Activated CD4-positive, alpha-beta T cell treated with anti-CD3 and anti-CD28 coated beads for 36 hours (primary cell): ENCODE results near the gene RBM34. TPM values are rescaled to one million over a fixed set of nuclear protein-coding genes. Genes with fewer than 3 reads are reported as not detected.
"Not testable (repeated sequence)": the region's sequence is repeated elsewhere in the genome, so short reads cannot be mapped to it uniquely, and the experiment has no call there.

Source experiments
- ATAC-seq: fragments of 200-7000 bp; cut with Tn5 transposase; one replicate; pipeline ENCODE4 v1.10.0; 2021; ENCODE audit warnings: mild to moderate bottlenecking, moderate library complexity
- CTCF ChIA-PET: fragments of 350-600 bp; sonication (Branson Sonifier 250); formaldehyde crosslinking; loops from one replicate; lab custom pipeline; 2021; ENCODE audit warnings: antibody characterized with exemption; lab: Charles Lee
- POLR2A ChIA-PET: fragments of 350-600 bp; sonication (Branson Sonifier 250); formaldehyde crosslinking; loops from one replicate; lab custom pipeline; 2021; ENCODE audit warnings: antibody characterized with exemption, inconsistent platforms; lab: Charles Lee
- DNase-seq: peaks from one replicate; pipeline ENCODE4 v3.0.0-alpha.2; 2020
- H3K27ac Mint-ChIP-seq: one replicate; pipeline ENCODE4 v1.8.0; 2021; ENCODE audit warnings: mixed read lengths
- H3K27me3 Mint-ChIP-seq: one replicate; pipeline ENCODE4 v1.8.0; 2021; ENCODE audit warnings: mixed read lengths
- H3K36me3 Mint-ChIP-seq: one replicate; pipeline ENCODE4 v1.8.0; 2021; ENCODE audit warnings: low read depth, mixed read lengths
- H3K4me1 Mint-ChIP-seq: one replicate; pipeline ENCODE4 v1.8.0; 2021; ENCODE audit warnings: mixed read lengths
- H3K4me3 Mint-ChIP-seq: one replicate; pipeline ENCODE4 v1.8.0; 2021; ENCODE audit warnings: mild to moderate bottlenecking, moderate library complexity, mixed read lengths
- H3K9me3 Mint-ChIP-seq: one replicate; pipeline ENCODE4 v1.8.0; 2021; ENCODE audit warnings: low read depth, mixed read lengths
- intact Hi-C, 2 experiments: fragments of 100-400 bp; cut with DNase I in 1 of 2; cut with micrococcal nuclease in 1 of 2; formaldehyde crosslinking; loops; one replicate each; pipeline versions ENCODE4 v1.14.2 to v1.15.1; 2022 to 2024; cut with DNase I, micrococcal nuclease
- total RNA-seq, 2 experiments: library from RNA; stranded (reverse); gene quantifications; one replicate each; pipeline ENCODE4 v1.2.3, GENCODE V29; 2021

RBM34 gene
- total RNA-seq, 2 experiments from 2014 or later: 126 to 154 TPM

- H3K9me3 Mint-ChIP-seq: no peaks in the 10 kb centered on the region
- CTCF ChIA-PET: interaction anchor here (0.6 to 7.8 kb wide), 6 partner anchors 12 to 988 kb away, joined by 3 to 57 read pairs (median 22); no protein-coding TSS in a partner anchor
- H3K36me3 Mint-ChIP-seq: peaks cover 42% of the 10 kb centered on the region
- ATAC-seq (no peak), DNase-seq (no peak)
- no peak overlapping the region for H3K27ac Mint-ChIP-seq
- POLR2A ChIA-PET: interaction anchor here (1.3 to 3.6 kb wide), 2 partner anchors 15 to 54 kb away, joined by 3 to 16 read pairs; partner anchors contain the start of gene RBM34
- H3K27me3 Mint-ChIP-seq: peaks cover 2% of the 10 kb centered on the region
- H3K4me1 Mint-ChIP-seq: peaks cover 47% of the 10 kb centered on the region
- no peak overlapping the region for H3K4me3 Mint-ChIP-seq
- intact Hi-C loops: no loop called here
Measured at GRCh38 chr1:235106457-235106856, 54.6 kb downstream of the RBM34 start.

- POLR2A ChIA-PET: interaction anchor here (0.7 to 1.4 kb wide), 4 partner anchors 11 to 583 kb away, joined by 3 read pairs; partner anchors contain the start of gene RBM34
- H3K27ac Mint-ChIP-seq: peak overlapping the region; percentile 56
- intact Hi-C loops: loop anchor here in 1 of 2 experiments (2.0 kb wide), 1 partner anchor 23 kb away; the partner anchor contains the start of gene TOMM20
- peak overlapping the region; percentile 60 for H3K4me3 Mint-ChIP-seq
- CTCF ChIA-PET: interaction anchor here (0.6 to 7.8 kb wide), 26 partner anchors 8 to 963 kb away, joined by 3 to 57 read pairs (median 4); partner anchors contain the start of gene RBM34
- no peaks in the 10 kb centered on the region for H3K9me3 Mint-ChIP-seq
- peaks cover 44% of the 10 kb centered on the region for H3K4me1 Mint-ChIP-seq
- DNase-seq (peak; percentile 26), ATAC-seq (peak; percentile 59)
- H3K36me3 Mint-ChIP-seq: peaks cover 31% of the 10 kb centered on the region
- peaks cover 4% of the 10 kb centered on the region for H3K27me3 Mint-ChIP-seq
Measured at GRCh38 chr1:235105051-235106043, 55.7 kb downstream of the RBM34 start.

GRCh38 chr1:235102993-235103411, 58.0 kb downstream of the RBM34 start:
- POLR2A ChIA-PET: interaction anchor here (0.6 kb wide), 3 partner anchors 24 to 503 kb away, joined by 3 to 5 read pairs (median 4); no protein-coding TSS in a partner anchor
- CTCF ChIA-PET: interaction anchor here (0.6 to 7.8 kb wide), 9 partner anchors 8 to 625 kb away, joined by 3 to 57 read pairs (median 4); partner anchors contain the start of gene TARBP1

GRCh38 chr1:235102259-235102582, 58.8 kb downstream of the RBM34 start:
- no peak for DNase-seq
- POLR2A ChIA-PET: no interaction called here
- peaks cover 9% of the 10 kb centered on the region for H3K36me3 Mint-ChIP-seq
- H3K27me3 Mint-ChIP-seq: peaks cover 4% of the 10 kb centered on the region
- peaks cover 43% of the 10 kb centered on the region for H3K4me1 Mint-ChIP-seq
- no peaks in the 10 kb centered on the region for H3K9me3 Mint-ChIP-seq
- intact Hi-C loops: loop anchor here (5.0 kb wide), 2 partner anchors 105 to 615 kb away; no protein-coding TSS in a partner anchor
- no peak overlapping the region for H3K4me3 Mint-ChIP-seq
- CTCF ChIA-PET: interaction anchor here (0.8 to 7.3 kb wide), 4 partner anchors 18 to 541 kb away, joined by 3 to 46 read pairs (median 4); no protein-coding TSS in a partner anchor
- ATAC-seq: no peak
- no peak overlapping the region for H3K27ac Mint-ChIP-seq

More at GRCh38 chr1:235102993-235103411, 58.0 kb downstream of the RBM34 start:
- Mint-ChIP-seq H3K4me1 (peaks cover 43% of the 10 kb centered on the region), H3K9me3 (no peaks in the 10 kb centered on the region), H3K27ac (no peak overlapping the region), H3K27me3 (peaks cover 4% of the 10 kb centered on the region), H3K4me3 (no peak overlapping the region), H3K36me3 (peaks cover 12% of the 10 kb centered on the region)
- no peak for DNase-seq
- intact Hi-C loops: loop anchor here (1.0 to 5.0 kb wide), 3 partner anchors 104 to 616 kb away; no protein-coding TSS in a partner anchor
- no peak for ATAC-seq

GRCh38 chr1:235101558-235102258, 59.3 kb downstream of the RBM34 start:
- ChIA-PET POLR2A (no interaction called here), CTCF (interaction anchor here (0.7 to 7.3 kb wide), 6 partner anchors 12 to 540 kb away, joined by 3 to 46 read pairs (median 4); no protein-coding TSS in a partner anchor)
- Mint-ChIP-seq H3K4me3 (no peak overlapping the region), H3K9me3 (no peaks in the 10 kb centered on the region), H3K4me1 (peaks cover 40% of the 10 kb centered on the region), H3K27me3 (peaks cover 4% of the 10 kb centered on the region), H3K27ac (no peak overlapping the region), H3K36me3 (peaks cover 8% of the 10 kb centered on the region)
- DNase-seq (no peak), ATAC-seq (no peak)
- intact Hi-C loops: loop anchor here (5.0 kb wide), 2 partner anchors 106 to 614 kb away; no protein-coding TSS in a partner anchor

GRCh38 chr1:235100194-235100772, 60.8 kb downstream of the RBM34 start:
- no peak for ATAC-seq
- no peaks in the 10 kb centered on the region for H3K9me3 Mint-ChIP-seq
- H3K27ac Mint-ChIP-seq: no peak overlapping the region
- H3K36me3 Mint-ChIP-seq: peaks cover 6% of the 10 kb centered on the region
- ChIA-PET POLR2A (no interaction called here), CTCF (interaction anchor here (1.3 to 1.4 kb wide), 2 partner anchors 10 to 316 kb away, joined by 3 to 9 read pairs; no protein-coding TSS in a partner anchor)
- H3K27me3 Mint-ChIP-seq: peaks cover 4% of the 10 kb centered on the region
- intact Hi-C loops: loop anchor here (5.0 kb wide), 2 partner anchors 107 to 613 kb away; no protein-coding TSS in a partner anchor
- H3K4me1 Mint-ChIP-seq: peaks cover 30% of the 10 kb centered on the region
- DNase-seq: no peak
- H3K4me3 Mint-ChIP-seq: no peak overlapping the region

- ATAC-seq: no peak
- ChIA-PET CTCF (interaction anchor here (0.6 kb wide), 2 partner anchors 15 to 340 kb away, joined by 3 read pairs; no protein-coding TSS in a partner anchor), POLR2A (no interaction called here)
- Mint-ChIP-seq H3K27ac (no peak overlapping the region), H3K9me3 (no peaks in the 10 kb centered on the region), H3K36me3 (no peaks in the 10 kb centered on the region), H3K27me3 (peaks cover 4% of the 10 kb centered on the region), H3K4me1 (peaks cover 18% of the 10 kb centered on the region), H3K4me3 (no peak overlapping the region)
- intact Hi-C loops: loop anchor here in 1 of 2 experiments (10.0 kb wide), 1 partner anchor 984 kb away; no protein-coding TSS in a partner anchor
- DNase-seq: no peak
Measured at GRCh38 chr1:235098991-235099390, 62.1 kb downstream of the RBM34 start.

GRCh38 chr1:235098547-235098946, 62.5 kb downstream of the RBM34 start:
- ATAC-seq (no peak), DNase-seq (no peak)
- peaks cover 2% of the 10 kb centered on the region for H3K27me3 Mint-ChIP-seq
- H3K36me3 Mint-ChIP-seq: no peaks in the 10 kb centered on the region
- H3K4me1 Mint-ChIP-seq: peaks cover 18% of the 10 kb centered on the region
- ChIA-PET POLR2A (no interaction called here), CTCF (no interaction called here)
- intact Hi-C loops: loop anchor here in 1 of 2 experiments (10.0 kb wide), 1 partner anchor 984 kb away; no protein-coding TSS in a partner anchor
- H3K4me3 Mint-ChIP-seq: no peak overlapping the region
- no peak overlapping the region for H3K27ac Mint-ChIP-seq
- H3K9me3 Mint-ChIP-seq: no peaks in the 10 kb centered on the region

- ATAC-seq, H3K4me3 Mint-ChIP-seq, H3K27ac Mint-ChIP-seq, H3K9me3 Mint-ChIP-seq, DNase-seq, POLR2A ChIA-PET, H3K27me3 Mint-ChIP-seq, H3K36me3 Mint-ChIP-seq: not testable (repeated sequence)
- CTCF ChIA-PET: interaction anchor here (2.0 kb wide), 1 partner anchor 14 kb away, joined by 11 read pairs; no protein-coding TSS in a partner anchor
- intact Hi-C loops: loop anchor here in 1 of 2 experiments (10.0 kb wide), 1 partner anchor 983 kb away; no protein-coding TSS in a partner anchor
- H3K4me1 Mint-ChIP-seq: peaks cover 14% of the 10 kb centered on the region
Measured at GRCh38 chr1:235097501-235097900, 63.5 kb downstream of the RBM34 start.
